Effector CD8-positive, alpha-beta T cell (primary cell): ENCODE data around the gene EML2.
"Not testable (repeated sequence)": the region's sequence is repeated elsewhere in the genome, so short reads cannot be mapped to it uniquely, and the experiment has no call there.

ENCODE experiments used
- DNase-seq: peaks from one replicate; lab custom pipeline; 2025; lab: John Stamatoyannopoulos, UW

Gene EML2

DNA sequence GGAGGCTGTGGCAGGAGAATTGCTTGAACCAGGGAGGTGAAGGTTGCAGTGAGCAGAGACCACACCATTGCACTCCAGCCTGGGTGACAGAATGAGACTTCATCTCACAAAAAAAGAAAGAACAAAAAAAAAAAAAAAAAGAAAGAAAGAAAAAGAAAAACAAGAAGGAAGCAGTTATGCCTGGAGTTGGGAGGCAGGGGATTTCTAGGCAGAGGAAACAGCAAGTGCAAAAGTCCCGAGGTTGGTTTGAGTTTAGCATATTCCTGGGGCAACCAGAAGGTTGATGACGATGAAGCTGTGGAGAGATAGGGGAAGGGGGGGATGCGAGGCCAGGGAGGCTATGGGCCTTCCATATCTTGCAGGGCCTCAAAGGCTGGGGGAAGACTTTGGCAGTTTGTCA is 11.5 kb upstream of the EML2 start:
- DNase-seq, result no peak

DNA sequence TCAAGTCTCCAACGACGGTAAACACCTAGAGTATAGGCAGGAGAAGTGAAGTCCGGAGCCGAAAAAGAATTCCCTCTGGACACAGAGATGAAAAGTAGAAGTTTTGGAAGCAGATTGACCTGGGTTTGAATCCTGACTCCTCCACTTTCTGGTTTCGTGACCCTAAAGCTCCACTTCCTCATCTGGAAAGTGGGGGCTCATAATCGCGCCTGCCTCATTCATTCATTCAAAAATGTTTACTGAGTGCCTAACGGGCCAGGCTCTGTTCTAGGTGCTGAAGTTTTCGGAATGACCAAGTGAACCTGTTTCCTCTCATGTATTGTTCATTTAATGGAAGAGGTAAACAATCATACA is 7.1 kb upstream of the EML2 start:
- DNase-seq, result no peak

DNA sequence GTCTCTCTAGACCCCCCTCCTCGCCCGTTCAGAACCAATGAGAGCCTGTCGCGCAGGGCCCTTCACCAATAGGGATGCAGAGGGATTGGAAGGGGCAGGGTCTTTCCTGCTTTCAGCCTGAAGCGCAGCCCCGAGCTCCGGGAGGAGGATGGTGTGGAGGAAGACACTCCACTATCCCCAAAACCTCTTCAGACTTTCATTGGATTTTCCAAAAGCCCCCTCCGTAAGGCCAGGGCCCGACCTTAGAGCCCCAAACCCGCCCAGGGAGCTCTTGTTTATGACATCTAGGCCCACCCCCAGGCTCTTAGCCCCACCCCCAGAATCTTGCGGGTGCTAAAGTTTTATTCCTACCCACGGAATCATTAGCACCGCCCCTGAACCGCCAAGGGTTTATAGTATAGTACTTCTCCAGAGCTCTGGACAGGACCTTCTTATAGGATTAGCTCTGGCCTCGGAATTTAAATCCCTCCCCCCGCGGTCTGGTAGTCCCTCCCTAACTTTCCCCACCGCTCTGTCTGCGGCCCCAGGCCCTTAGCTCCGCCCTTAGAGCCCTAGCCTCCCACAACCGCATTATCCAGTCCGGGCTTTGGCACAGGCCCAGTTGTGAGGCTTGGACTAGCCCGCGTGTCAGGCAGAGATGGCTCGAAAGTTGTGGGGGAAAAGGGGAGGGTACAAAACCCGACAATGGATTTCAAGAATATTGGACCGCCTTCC is 6.6 kb upstream of the EML2 start:
- DNase-seq, result peak; percentile 63

DNA sequence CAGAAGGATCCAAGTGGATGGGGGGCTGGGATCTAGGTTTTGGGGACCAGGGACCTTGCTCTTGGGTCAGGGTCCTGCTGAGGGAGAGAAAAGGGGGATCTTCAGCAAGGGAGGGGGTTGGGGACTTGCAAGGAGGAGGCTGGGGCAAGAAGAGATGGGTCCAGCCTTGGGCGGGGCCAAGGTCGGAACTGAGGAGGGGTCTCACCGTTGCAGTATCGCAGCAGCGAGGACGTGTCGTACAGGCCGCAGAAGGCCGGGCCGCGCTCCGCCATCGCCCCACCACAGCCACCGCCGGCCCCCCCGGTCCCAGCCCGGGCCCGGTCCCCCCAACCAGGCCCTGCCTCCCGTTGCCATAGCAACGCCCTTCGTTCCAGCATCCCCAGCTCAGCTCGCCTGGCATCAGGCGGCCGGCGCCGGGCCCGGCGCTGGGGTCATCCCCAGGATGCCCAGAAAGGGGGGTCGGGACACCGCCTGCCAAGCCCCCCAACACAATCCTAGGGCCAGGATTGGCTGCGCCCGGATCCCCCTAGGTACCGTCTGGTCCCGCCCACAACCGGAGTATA is 6.0 kb upstream of the EML2 start:
- DNase-seq, result no peak

DNA sequence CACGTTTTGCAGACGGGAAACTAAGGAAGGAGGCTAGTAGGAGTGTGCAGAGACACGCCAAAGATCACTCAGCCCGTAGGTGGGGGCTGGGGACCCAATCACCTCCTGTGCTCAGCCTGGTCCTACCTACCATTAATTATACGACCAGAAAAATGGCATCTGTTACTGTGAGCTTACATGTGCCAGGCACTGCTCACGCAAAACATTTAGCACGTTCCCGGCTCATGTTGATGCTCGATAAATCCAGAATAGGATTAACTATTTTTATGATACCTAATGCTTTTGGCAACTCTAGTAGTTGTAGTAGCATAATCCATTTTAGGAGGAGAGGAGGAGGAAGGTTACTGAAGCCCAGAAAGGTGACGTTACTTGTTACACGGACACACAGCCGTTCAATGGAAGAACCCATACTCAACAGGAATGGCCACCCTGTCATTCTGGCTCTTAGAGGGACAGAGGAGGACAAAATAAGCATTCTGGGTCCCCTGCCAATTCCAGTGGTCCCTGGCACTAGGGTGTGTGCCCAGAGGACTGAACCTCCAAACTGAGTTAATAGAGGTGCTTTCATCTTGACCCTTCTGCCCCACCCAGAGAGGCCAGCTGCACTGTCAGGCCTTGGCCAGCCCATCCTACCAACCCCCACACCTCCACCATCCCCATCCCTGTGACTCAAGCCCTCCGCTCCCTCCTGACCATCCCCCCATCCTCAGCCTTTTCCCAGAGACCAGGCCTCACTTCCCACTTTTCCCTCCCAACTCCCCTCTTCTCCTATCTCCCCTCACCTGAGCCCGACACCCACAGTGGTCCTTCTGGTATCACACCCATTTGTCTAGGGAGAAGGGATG is 5.0 kb upstream of the EML2 start:
- no peak for DNase-seq

DNA sequence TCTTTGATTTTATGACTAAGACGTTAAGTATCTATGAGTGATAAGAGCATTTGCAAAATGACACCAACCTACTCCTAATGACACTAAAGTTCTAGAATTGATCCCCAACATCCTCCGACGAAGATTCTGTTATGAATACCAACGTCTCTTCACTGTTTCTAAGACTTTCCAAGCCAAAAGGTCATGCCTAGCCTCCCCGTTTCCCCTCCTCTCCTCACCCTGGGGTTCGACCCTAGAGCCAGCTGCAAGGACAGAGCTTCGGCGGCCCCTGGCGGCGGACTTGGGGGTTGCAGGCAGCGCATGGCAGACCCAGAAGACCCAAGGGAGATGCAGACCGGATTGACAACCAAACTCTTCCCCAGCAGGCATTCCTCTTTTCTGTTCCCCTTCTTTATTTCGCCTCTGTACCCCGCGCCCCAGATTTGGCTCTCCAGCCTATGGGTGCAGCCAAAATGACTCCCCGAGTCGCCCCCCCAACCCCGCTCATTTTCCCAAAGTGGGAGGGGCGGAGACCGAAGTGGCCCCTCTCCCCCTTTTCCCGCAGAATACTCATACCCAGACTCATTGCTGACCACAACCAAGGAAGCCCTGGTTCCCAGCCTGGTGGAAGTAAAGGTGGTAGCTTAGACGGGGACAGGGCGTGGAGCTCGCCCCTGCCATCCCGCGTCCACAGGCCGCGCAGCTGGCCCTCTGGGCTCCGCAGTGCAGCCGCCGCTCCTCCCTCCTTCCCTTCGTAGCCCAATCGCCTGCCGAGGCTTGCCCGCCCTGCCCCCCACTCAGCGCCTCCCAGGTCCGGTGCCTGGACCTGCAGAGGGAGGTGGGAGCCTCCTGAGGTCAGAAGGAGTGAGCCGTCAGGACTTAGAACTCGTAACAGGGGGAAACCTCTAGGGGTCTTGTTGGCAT is 4.1 kb upstream of the EML2 start:
- DNase-seq, result peak; percentile 71

DNA sequence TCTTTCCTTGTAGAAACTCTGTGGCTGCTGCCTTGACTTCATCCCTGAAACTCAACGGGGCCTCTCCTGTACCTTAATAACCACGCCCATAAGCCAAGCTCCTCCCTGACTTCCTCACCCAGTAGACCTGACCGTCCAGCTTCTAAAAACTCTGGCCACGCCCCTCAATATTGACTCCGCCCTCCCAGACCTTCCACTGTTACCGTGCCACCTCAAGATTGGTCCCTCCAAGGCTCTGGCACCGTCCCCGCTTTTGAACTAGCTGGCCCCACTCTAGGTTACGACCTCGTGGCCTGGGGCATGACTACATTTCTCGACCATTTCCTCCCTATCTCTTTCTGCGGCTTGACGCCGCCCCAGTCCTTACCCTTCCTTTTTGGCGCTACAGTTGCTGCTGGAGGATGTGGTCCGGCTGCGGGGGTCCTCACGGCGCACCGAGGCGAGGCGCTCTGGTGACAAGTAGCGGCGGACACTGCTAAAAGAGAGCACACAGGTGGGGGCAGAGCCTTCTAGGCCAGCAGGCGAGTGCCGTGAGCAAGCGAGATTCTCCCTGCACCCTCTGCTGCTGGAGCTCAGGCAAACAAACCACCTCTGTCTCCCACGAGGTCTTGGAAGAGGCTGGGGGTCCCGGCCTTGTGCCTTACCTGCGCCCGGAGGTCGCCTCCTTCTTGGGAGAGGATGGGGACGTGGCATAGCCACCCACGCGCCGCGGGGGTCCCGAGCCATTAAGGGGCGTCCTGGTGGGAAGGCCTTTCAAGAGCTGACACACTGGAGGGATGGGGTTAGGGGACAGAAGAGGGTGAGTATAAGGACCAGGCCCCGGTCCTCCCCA is 2.3 kb upstream of the EML2 start:
- DNase-seq, result peak; percentile 18

DNA sequence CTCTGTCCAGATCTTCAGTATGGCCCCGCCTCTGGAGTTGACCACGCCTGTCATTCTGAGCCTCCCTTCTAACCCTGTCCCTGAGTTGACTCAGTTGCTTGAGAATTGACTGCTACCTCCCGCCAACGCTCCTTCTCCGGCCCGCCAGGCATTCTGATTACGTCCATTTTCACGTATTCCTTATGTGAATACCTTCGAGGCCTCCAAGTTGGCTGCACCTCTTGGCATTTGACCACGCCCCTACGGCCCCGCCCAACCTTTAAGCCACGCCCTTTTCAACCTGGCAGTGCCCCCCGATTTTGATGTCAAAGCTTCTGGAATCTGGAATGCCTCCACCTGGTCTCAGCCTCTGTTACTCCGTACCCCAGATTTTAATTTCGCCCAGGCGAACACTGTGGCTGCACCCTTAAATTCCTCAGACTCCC is 1.7 kb upstream of the EML2 start:
- DNase-seq, result peak; percentile 12

DNA sequence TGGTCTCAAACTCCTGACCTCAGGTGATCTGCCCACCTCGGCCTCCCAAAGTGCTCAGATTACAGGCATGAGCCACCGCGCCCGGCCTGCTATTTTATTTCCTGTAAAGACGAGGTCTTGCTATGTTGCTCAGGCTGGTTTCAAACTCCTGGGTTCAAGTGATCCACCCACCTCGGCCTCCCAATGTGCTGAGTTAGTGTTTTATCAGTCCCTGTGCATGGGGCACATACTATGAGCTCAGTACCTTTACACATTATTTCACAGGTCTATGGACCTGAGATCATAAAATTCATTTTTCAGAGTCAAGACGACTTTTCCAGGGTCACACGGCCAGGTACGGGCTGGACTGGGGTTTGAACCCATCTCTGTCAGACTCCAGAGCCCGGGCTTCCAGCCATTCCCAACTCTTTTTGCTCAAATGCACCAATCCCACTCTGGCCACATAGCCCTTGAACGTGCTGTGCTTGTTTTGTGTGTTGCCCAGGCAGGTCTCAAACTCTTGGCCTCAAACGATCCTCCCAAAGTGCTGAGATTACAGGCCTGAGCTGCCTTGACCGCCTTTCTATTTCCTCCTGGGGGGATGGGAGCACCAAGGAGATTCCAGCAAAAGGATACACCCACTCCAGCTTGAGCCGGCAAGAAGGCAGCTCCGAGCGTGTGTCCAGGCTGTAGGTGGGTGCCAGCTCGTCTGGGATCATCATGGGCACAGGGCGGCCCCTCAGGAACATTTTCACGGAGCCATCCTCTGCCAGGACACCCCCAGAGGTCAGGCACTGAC is 1.1 kb downstream of the EML2 start:
- DNase-seq, result no peak

DNA sequence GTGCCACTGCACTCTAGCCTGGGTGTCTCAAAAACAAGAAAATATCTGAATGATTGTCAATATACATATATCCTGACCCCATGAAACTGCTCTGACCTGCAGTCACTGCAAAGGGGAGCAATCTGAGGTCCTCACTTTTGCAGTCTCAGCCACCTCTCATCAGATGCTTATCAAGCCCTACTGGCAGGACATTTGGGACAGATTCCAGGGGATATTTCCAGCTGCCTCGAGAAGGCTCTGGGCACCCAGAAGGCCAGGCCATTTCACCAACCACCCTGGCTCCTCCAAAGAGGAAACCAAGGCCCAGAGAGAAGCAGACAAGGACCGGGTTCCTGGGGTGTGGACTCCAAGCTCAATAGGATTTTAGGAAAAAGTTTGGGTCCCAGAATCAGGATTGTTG is 2.3 kb downstream of the EML2 start:
- no peak for DNase-seq

DNA sequence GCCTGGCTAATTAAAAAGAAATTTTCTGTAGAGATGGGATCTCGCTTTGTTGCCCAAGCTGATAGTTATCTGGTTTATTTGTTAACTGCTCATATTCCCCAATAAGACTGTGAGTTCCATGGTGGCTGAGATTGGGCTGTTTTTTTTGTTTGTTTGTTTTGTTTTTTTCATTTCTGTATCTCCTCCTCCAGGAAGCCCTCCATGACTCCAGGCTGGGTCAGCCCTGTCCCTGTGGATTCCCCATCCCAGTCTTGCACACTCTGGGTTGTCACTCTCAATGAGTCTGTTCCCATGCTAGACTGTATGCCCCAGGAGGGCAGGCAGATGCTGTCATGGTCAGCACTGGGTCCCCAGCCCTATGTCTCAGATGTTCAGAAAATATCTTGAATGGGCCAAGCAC is 2.9 kb downstream of the EML2 start:
- no peak for DNase-seq

DNA sequence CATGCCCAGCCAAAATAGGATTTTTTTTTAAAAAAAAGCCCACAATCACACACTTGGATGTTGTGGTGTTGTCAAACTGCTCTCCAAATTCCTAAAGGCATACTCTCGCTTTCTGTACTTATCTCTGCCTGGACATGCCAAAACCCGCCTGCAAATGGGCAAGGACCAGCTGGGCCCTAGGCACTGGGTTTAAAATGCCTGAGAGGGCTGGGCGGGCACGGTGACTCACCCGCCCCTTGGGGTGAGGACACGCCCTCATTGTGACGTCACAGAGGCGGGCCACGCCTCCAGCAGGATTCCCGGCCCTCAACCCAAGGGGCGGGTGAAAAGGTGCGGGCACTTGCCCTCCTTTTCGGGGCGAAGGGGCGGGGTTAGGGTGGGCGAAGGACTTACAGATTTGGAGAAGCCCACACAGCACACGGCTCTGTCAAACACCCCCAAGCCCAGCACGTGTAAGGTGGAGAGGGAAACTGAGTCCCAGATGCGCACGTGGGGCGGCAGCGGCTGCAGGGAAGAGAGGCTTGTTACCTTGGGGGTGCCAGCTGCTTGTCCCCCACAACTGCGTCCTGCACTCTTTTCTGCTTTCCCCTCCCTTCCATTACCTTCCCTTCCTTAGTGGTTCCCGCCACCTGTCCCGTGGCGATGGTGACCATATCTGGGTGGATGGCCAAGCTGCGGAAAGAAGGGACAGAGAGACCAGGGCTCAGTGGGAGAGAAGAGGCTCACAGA is 6.6 kb downstream of the EML2 start:
- no peak for DNase-seq

DNA sequence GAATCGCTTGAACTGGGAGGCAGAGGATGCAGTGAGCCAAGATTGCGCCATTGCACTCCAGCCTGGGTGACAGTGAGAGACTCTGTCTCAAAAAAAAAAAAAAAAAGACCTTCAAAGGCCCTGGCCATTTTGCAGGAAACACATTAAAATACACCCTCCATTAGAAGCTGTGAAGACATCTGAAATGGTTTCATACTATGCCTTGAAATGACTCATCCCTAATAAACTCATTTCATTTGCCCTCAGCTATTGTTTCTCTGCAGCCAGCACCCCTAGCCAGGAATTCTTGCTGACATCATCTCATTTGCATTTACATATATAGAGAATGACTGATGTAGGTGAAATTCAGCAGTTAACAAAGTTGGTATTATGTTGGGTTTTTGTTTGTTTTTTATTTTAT is 8.7 kb downstream of the EML2 start:
- DNase-seq, result no peak

DNA sequence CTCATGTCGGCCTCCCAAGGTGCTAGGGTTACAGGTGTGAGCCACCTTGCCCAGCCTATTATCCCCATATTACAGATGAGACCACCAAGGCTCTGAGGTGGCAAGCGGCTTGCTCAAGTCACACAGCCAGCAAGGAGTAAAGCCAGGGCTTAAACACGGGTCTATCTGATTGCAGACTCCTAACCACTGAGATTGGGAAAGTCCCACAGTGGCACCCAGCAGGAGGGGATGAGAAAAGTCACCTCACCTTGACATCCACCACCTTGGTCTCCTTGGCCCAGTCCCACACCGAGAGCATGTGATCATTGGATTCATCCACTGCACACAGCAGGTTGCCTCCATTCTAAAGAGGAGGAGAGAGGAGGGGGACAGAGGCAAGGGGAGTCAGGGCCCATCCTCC is 9.5 kb downstream of the EML2 start:
- DNase-seq, result no peak

DNA sequence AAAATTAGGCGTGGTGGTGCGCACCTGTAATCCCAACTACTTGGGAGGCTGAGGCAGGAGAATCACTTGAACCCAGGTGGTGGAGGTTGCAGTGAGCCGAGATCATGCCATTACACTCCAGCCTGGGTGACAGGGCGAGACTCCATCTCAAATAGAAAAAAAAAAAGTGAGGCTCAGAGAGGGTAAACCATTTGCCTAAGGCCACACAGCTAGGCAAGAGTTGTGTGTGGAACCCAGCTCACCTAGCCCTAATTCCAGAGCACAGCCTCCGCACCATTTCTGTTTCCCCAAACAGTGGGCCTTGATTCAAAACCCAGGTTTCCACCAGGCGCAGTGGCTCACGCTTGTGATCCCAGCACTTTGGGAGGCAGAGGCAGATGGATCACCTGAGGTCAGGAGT is 11.0 kb downstream of the EML2 start:
- DNase-seq, result not testable (repeated sequence)

DNA sequence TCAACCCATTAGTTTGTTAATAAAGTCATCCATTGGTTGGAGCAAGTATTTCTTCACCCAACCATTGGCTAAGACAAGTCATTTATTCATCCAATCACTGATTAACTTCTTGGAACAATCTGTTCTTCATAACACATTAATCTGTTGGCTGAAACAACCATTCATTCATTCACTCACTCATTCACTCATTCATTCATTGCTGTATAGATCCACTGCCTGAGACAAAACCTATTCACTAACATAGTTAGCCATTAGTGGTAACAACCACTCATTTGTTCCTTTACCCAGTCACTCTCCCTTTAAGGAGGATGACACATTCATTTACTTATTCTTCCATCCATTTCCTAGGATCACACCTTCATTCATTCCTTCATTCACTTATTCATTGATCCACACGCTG is 15.2 kb downstream of the EML2 start:
- no peak for DNase-seq

DNA sequence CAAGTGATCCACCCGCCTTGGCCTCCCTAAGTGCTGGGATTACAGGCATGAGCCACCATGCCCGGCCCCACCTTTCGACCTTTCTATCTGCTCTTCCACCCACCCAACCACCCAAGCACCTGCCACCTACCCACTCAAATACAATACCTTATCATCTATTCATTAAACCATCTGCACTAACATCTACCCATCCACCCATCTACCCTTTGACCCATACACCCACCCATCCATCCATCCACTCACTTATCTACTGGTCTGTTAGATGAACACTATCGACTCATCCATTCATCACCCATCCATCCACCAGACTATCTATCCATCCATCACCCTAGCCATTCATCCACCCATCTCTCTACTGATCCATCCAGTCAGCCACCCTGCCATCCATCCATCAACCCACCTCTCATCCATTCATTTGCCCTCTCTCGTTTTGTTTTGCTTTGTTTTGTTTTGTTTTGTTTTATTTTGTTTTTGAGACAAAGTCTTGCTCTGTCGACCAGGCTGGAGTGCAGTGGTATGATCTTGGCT is 17.2 kb downstream of the EML2 start:
- DNase-seq, result no peak

DNA sequence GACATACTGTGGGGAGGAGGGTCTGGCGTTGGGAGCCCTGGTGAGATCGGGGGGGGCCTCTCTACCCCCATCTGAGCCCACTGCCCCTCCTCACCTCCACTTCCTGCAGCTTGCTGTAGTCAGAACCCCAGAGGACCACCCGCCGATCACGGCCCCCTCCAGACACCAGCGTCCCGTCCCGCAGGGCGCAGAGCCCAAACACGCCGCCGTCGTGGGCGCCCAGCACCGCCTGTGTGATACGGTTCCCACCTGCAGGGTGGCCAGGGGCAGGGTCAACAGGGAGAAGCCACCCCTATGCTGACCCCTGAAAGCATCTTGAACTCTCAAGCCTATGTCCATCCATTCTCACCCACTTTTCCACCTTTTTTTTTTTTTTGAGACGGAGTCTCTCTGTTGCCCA is 17.8 kb downstream of the EML2 start:
- no peak for DNase-seq

DNA sequence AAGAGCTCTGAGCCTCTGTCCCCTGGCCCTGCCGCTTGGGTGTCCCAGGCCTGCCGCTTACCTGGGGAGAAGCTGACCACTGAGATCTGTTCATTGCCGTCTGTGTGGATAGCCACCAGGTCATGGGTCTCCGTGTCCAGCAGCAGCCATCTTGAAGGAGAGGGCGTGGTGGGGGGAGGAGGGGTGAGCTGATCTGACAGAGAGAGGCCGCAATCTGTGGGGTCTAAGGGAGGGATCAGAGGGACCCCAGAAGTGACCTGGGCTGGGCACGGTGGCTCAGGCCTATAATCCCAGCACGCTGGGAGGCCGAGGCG is 22.5 kb downstream of the EML2 start:
- DNase-seq, result no peak
